HCT116 (cell line): ENCODE measurements around the gene PSMD12.

Source experiments
- CEBPB ChIP-seq: IDR thresholded peaks from 2 replicates; pipeline ENCODE4 v1.6.1; 2012; ENCODE audit warnings: low read depth
- CTCF ChIP-seq, 3 experiments: fragments of 200-600 bp in 1 of 3; sonication (generic) in 1 of 3; IDR thresholded peaks in 2 of 3; conservative IDR thresholded peaks in 1 of 3; 2 replicates each; pipeline ENCODE4 v1.5.1; 2012 to 2017; ENCODE audit warnings: low read depth in 2 of 3, low read length in 2 of 3, antibody characterized with exemption in 1 of 3, borderline replicate concordance in 1 of 3, control low read depth in 1 of 3, mild to moderate bottlenecking in 1 of 3, mixed read lengths in 1 of 3, mixed run types in 1 of 3, moderate library complexity in 1 of 3; ENCODE audit not compliant: insufficient read depth in 1 of 3
- POLR2A ChIP-seq: IDR thresholded peaks from 2 replicates; pipeline ENCODE4 v1.7.0; 2011; ENCODE audit warnings: borderline replicate concordance; ENCODE audit not compliant: insufficient read depth, insufficient read length; ENCODE audit errors: extremely low read depth
- POLR2AphosphoS5 ChIP-seq: IDR thresholded peaks from 2 replicates; pipeline ENCODE4 v1.6.1; 2011; ENCODE audit warnings: mild to moderate bottlenecking, low read depth, low read length, moderate library complexity
- REST ChIP-seq: IDR thresholded peaks from 2 replicates; pipeline ENCODE4 v1.6.1; 2012; ENCODE audit warnings: low read depth
- SP1 ChIP-seq: IDR thresholded peaks from 2 replicates; pipeline ENCODE4 v1.6.1; 2012; ENCODE audit warnings: low read depth
- YY1 ChIP-seq: IDR thresholded peaks from 2 replicates; pipeline ENCODE4 v1.6.1; 2011; ENCODE audit warnings: low read length, low read depth, moderate library complexity, mild to moderate bottlenecking; ENCODE audit not compliant: insufficient replicate concordance; ENCODE audit errors: extremely low read depth

GRCh38 chr17:67379251-67379630, 12.9 kb upstream of the PSMD12 start:
- no peak for TF ChIP-seq CTCF (IDR thresholded peaks at IDR 0.05 in 2 of 3, conservative IDR thresholded peaks at IDR 0.05 in 1 of 3; ENCODE audit: borderline replicate concordance in 1 of 3, insufficient read depth in 1 of 3, low read depth in 2 of 3, low read length in 2 of 3)
- TF ChIP-seq YY1 = no peak
- TF ChIP-seq REST = no peak
- no peak for TF ChIP-seq POLR2A
- TF ChIP-seq SP1 = no peak
- TF ChIP-seq POLR2AphosphoS5 = no peak
- TF ChIP-seq CEBPB = no peak
